ENCODE results near the gene TBC1D30. TPM values are rescaled to one million over a fixed set of nuclear protein-coding genes. Genes with fewer than 3 reads are reported as not detected.

The TBC1D30 gene
- total RNA-seq, 4 donors from 2014 or later = 1.9 to 4.0 (median 2.7) TPM

- Histone ChIP-seq H3K27ac (replicated peaks in 1 of 4) (no peak overlapping the region), H3K4me1 (no peaks in the 10 kb centered on the region), H3K27me3 (no peaks in the 10 kb centered on the region), H3K9me3 (no peaks in the 10 kb centered on the region), H3K4me3 (no peak overlapping the region), H3K36me3 (no peaks in the 10 kb centered on the region)
- WGBS = 100% methylated on average over 3 of the region's 3 CpGs
- TF ChIP-seq POLR2AphosphoS5 (IDR thresholded peaks at IDR 0.05) (no peak), POLR2A (IDR thresholded peaks at IDR 0.05; ENCODE audit: low read depth) (no peak), EP300 (IDR thresholded peaks at IDR 0.05) (no peak)
- TF ChIP-seq, protein P1, sequence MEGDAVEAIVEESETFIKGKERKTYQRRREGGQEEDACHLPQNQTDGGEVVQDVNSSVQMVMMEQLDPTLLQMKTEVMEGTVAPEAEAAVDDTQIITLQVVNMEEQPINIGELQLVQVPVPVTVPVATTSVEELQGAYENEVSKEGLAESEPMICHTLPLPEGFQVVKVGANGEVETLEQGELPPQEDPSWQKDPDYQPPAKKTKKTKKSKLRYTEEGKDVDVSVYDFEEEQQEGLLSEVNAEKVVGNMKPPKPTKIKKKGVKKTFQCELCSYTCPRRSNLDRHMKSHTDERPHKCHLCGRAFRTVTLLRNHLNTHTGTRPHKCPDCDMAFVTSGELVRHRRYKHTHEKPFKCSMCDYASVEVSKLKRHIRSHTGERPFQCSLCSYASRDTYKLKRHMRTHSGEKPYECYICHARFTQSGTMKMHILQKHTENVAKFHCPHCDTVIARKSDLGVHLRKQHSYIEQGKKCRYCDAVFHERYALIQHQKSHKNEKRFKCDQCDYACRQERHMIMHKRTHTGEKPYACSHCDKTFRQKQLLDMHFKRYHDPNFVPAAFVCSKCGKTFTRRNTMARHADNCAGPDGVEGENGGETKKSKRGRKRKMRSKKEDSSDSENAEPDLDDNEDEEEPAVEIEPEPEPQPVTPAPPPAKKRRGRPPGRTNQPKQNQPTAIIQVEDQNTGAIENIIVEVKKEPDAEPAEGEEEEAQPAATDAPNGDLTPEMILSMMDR (IDR thresholded peaks at IDR 0.05) = no peak
- DNase-seq (ENCODE audit: extremely low spot score) = no peak
- intact Hi-C loops (cut with DNase I) = no loop called here
Observed at GRCh38 chr12:64882687-64883086, 58.2 kb downstream of the TBC1D30 start.

DNA sequence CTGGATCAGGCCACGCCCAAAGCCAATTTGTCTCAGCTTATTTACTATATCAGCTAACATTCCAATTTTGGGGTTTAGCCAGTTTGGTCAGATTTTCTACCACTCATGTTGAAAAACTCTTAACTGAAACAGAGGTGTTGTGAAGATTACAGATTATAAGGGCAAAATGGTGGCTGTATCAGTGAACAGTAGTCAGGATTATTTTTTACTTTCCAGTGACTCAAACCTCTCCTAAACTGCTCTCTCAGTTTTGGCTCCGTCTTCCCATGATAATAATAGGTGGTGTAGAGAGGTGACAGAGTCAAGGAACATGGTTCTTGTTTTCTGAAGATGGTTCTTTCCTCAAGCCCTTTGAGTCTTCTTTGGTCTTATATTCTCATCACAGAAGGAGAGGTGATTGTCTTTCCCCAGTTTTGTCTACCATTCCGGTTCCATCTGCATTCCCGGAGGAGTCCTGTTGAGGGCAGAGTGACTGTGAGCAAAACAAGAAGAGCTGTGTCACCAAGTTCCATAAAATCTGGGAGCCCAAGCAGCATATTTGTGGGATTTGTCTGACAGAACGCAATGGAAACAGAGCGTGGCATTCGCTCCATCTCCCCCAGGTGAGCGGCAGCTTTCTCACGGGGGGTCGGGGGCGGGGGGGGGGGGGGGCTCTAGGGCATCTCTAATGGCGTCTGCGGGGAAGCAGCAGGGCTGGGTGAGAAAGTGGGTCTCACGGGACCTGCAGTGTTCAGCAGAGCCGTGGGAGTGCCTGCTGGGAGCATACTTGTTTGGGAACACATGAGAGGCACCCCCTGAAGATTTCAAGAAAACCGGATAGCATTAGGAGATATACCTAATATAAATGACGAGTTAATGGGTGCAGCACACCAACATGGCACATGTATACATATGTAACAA lies 59.1 kb downstream of the TBC1D30 start:
- Histone ChIP-seq H3K27ac (replicated peaks in 1 of 4) (no peak overlapping the region), H3K4me3 (no peak overlapping the region), H3K27me3 (no peaks in the 10 kb centered on the region), H3K9me3 (no peaks in the 10 kb centered on the region), H3K4me1 (no peaks in the 10 kb centered on the region), H3K36me3 (no peaks in the 10 kb centered on the region)
- intact Hi-C loops (cut with DNase I) = no loop called here
- 82% methylated on average over 17 of the region's 17 CpGs for WGBS
- TF ChIP-seq POLR2A (IDR thresholded peaks at IDR 0.05; ENCODE audit: low read depth) = no peak
- no peak for TF ChIP-seq EP300 (IDR thresholded peaks at IDR 0.05)
- TF ChIP-seq POLR2AphosphoS5 (IDR thresholded peaks at IDR 0.05) = no peak
- TF ChIP-seq, protein P1 (IDR thresholded peaks at IDR 0.05) = no peak
- no peak for DNase-seq (ENCODE audit: extremely low spot score)

DNA sequence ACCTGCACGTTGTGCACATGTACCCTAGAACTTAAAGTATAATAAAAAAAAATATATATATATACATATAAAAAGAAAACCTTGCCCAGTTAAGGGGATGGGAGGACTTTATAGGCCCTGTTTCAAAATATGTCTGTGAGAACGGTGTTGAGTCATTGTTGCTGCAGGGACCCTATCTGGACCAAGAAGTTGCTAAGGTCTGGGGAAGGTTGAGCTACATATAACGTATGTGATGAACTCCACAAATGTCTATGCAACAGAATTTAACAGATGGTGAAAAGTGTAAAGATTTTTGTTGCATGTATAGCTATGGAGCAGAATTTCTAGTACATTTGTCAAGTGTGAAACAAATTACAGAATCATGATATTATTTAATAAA lies 59.7 kb downstream of the TBC1D30 start:
- Histone ChIP-seq H3K4me3 (no peak overlapping the region), H3K27ac (replicated peaks in 1 of 4) (no peak overlapping the region), H3K4me1 (no peaks in the 10 kb centered on the region), H3K9me3 (no peaks in the 10 kb centered on the region), H3K36me3 (no peaks in the 10 kb centered on the region), H3K27me3 (no peaks in the 10 kb centered on the region)
- no peak for DNase-seq (ENCODE audit: extremely low spot score)
- whole genome bisulfite sequencing = 71% methylated on average over 3 of the region's 3 CpGs
- TF ChIP-seq POLR2AphosphoS5 (IDR thresholded peaks at IDR 0.05) = no peak
- TF ChIP-seq, protein P1 (IDR thresholded peaks at IDR 0.05) = no peak
- TF ChIP-seq EP300 (IDR thresholded peaks at IDR 0.05) = no peak
- TF ChIP-seq POLR2A (IDR thresholded peaks at IDR 0.05; ENCODE audit: low read depth) = no peak
- intact Hi-C loops (cut with DNase I) = no loop called here

GRCh38 chr12:64884728-64885127 lies 60.3 kb downstream of the TBC1D30 start:
- H3K27me3 ChIP-seq = no peaks in the 10 kb centered on the region
- no peaks in the 10 kb centered on the region for H3K9me3 ChIP-seq
- DNase-seq (ENCODE audit: extremely low spot score) = no peak
- 90% methylated on average over 3 of the region's 3 CpGs for WGBS
- no peaks in the 10 kb centered on the region for H3K36me3 ChIP-seq
- TF ChIP-seq, protein P1 (IDR thresholded peaks at IDR 0.05) = no peak
- TF ChIP-seq POLR2A (IDR thresholded peaks at IDR 0.05; ENCODE audit: low read depth) (no peak), EP300 (IDR thresholded peaks at IDR 0.05) (no peak), POLR2AphosphoS5 (IDR thresholded peaks at IDR 0.05) (no peak)
- intact Hi-C loops (cut with DNase I) = no loop called here
- H3K4me1 ChIP-seq = no peaks in the 10 kb centered on the region
- no peak overlapping the region for H3K27ac ChIP-seq (replicated peaks in 1 of 4)
- H3K4me3 ChIP-seq = no peak overlapping the region
